K562 (cell line): ENCODE measurements around the gene LRRC8C. TPM values are rescaled to one million over a fixed set of nuclear protein-coding genes. Genes with fewer than 3 reads are reported as not detected.

Experiments
- ATAC-seq: fragments of 200-7000 bp; cut with Tn5 transposase; 3 replicates; pipeline ENCODE4 v1.9.1; 2020; ENCODE audit warnings: moderate library complexity
- BruUV-seq: library from RNA; stranded (reverse); fragments of 400-500 nt; replicated peaks from 2 replicates; lab custom pipeline; 2021; lab: Mats Ljungman, UMichigan
- CTCF ChIA-PET: fragments of 300-600 bp; formaldehyde crosslinking; extraction: SDS; loops from one replicate; lab custom pipeline; 2021; ENCODE audit warnings: low intra/inter-chr PET ratio; lab: Yijun Ruan, JAX
- POLR2A ChIA-PET: fragments of 300-600, 350-650 bp; sonication (Branson Sonifier 250); formaldehyde crosslinking; extraction: SDS; loops from one replicate; lab custom pipeline; 2021; ENCODE audit warnings: antibody characterized with exemption, inconsistent platforms; lab: Yijun Ruan, JAX
- DNase-seq, 4 experiments: peaks; one replicate each; pipeline versions ENCODE4 v3.0.0 to v3.0.0-alpha.2; 2011 to 2018; ENCODE audit warnings: low spot score in 3 of 4, mixed read lengths in 3 of 4; ENCODE audit errors: extremely low read depth in 1 of 4
- FAIRE-seq: peaks from 2 replicates; lab custom pipeline; 2011; peaks lifted over from hg19 to GRCh38; lab: Jason Lieb, UNC
- H2AFZ ChIP-seq: 2 replicates; pipeline ENCODE4 v1.6.0; 2011; ENCODE audit warnings: low read depth, low read length, control low read depth, inconsistent platforms
- H3K27ac ChIP-seq: fragments of 200-600 bp; 3 replicates; pipeline ENCODE4 v1.8.0; 2011; ENCODE audit warnings: low read depth, mild to moderate bottlenecking, control low read depth, inconsistent platforms, low read length, moderate library complexity, mixed read lengths; ENCODE audit errors: extremely low read depth
- H3K27me3 ChIP-seq, 2 experiments: fragments of 300-600 bp in 1 of 2; 2 replicates in 1 of 2; 3 replicates in 1 of 2; pipeline versions ENCODE4 v1.6.0 to v1.8.0; 2011; ENCODE audit warnings: inconsistent platforms in 2 of 2, low read length in 2 of 2, mild to moderate bottlenecking in 1 of 2, mixed read lengths in 1 of 2, moderate library complexity in 1 of 2; ENCODE audit not compliant: control insufficient read depth in 2 of 2, insufficient read depth in 2 of 2
- H3K36me3 ChIP-seq: fragments of 300-600 bp; 3 replicates; pipeline ENCODE4 v1.8.0; 2011; ENCODE audit warnings: mild to moderate bottlenecking, low read length, inconsistent platforms; ENCODE audit not compliant: control insufficient read depth, insufficient read depth
- H3K4me1 ChIP-seq, 2 experiments: fragments of 200-600 bp in 1 of 2; replicated peaks in 1 of 2; 2 replicates in 1 of 2; 3 replicates in 1 of 2; pipeline versions ENCODE4 v1.5.1 to v1.8.0; 2011; ENCODE audit warnings: inconsistent platforms in 2 of 2, low read length in 2 of 2, mild to moderate bottlenecking in 1 of 2, mixed read lengths in 1 of 2, moderate library complexity in 1 of 2; ENCODE audit not compliant: control insufficient read depth in 2 of 2, insufficient read depth in 2 of 2
- H3K4me2 ChIP-seq: 2 replicates; pipeline ENCODE4 v1.6.1; 2011; ENCODE audit warnings: low read length, control low read depth, inconsistent platforms, mixed read lengths; ENCODE audit not compliant: insufficient read depth
- H3K4me3 ChIP-seq: fragments of 200-600 bp; sonication (generic), shearing (Covaris generic); 2 replicates; pipeline ENCODE4 v1.5.1; 2016; ENCODE audit warnings: control low read depth, inconsistent platforms
- H3K79me2 ChIP-seq: fragments of 200-600 bp; 3 replicates; pipeline ENCODE4 v1.8.0; 2011; ENCODE audit warnings: low read length, inconsistent platforms; ENCODE audit not compliant: control insufficient read depth, insufficient read depth
- H3K9ac ChIP-seq, 2 experiments: 2 replicates each; pipeline versions ENCODE4 v1.6.0 to v1.6.1; 2011; ENCODE audit warnings: low read depth in 2 of 2, low read length in 2 of 2, control low read depth in 1 of 2, inconsistent platforms in 1 of 2, mild to moderate bottlenecking in 1 of 2, mixed read lengths in 1 of 2; ENCODE audit not compliant: insufficient read depth in 1 of 2
- H3K9me1 ChIP-seq: one replicate; pipeline ENCODE4 v1.6.0; 2011; ENCODE audit warnings: inconsistent platforms, mild to moderate bottlenecking, low read length, moderate library complexity; ENCODE audit not compliant: control insufficient read depth, insufficient read depth
- H3K9me3 ChIP-seq: replicated peaks from 2 replicates; pipeline ENCODE4 v1.5.1; 2011; ENCODE audit warnings: low read depth, low read length, inconsistent platforms; ENCODE audit not compliant: control insufficient read depth, insufficient read depth
- H4K20me1 ChIP-seq: replicated peaks from 2 replicates; pipeline ENCODE4 v1.6.1; 2011; ENCODE audit warnings: low read length, inconsistent platforms, mixed read lengths; ENCODE audit not compliant: control insufficient read depth, insufficient read depth
- ESRRA ChIP-seq: fragments of 450-650 bp; IDR thresholded peaks from 2 replicates; pipeline ENCODE4 v1.6.1; 2014; ENCODE audit warnings: low read depth, mild to moderate bottlenecking, moderate library complexity, borderline replicate concordance
- HLTF ChIP-seq: fragments of 450-650 bp; IDR thresholded peaks from 2 replicates; pipeline ENCODE4 v1.6.1; 2016
- KHSRP ChIP-seq: fragments of 450-650 bp; IDR thresholded peaks from 2 replicates; pipeline ENCODE4 v1.6.1; 2017
- KLF16 ChIP-seq: IDR thresholded peaks from 2 replicates; pipeline ENCODE4 v1.6.1; 2016; ENCODE audit warnings: antibody characterized with exemption
- MCM2 ChIP-seq: fragments of 450-650 bp; IDR thresholded peaks from 2 replicates; pipeline ENCODE4 v1.6.1; 2017; ENCODE audit warnings: low read depth, mild to moderate bottlenecking
- MCM5 ChIP-seq: fragments of 450-650 bp; IDR thresholded peaks from 2 replicates; pipeline ENCODE4 v1.6.1; 2016; ENCODE audit warnings: low read depth
- MEF2A ChIP-seq: IDR thresholded peaks from 2 replicates; pipeline ENCODE4 v1.6.1; 2011; ENCODE audit warnings: low read depth, mild to moderate bottlenecking, low read length, moderate library complexity; ENCODE audit not compliant: control insufficient read depth
- NCOA6 ChIP-seq: fragments of 450-650 bp; IDR thresholded peaks from 2 replicates; pipeline ENCODE4 v1.6.1; 2017; ENCODE audit warnings: mild to moderate bottlenecking
- NFE2L1 ChIP-seq: fragments of 450-650 bp; IDR thresholded peaks from 2 replicates; pipeline ENCODE4 v1.6.1; 2016; ENCODE audit warnings: missing genetic modification characterization, low read depth, mild to moderate bottlenecking, missing compliant biosample characterization, moderate library complexity, borderline replicate concordance
- SLC30A9 ChIP-seq: fragments of 250-450 bp; sonication (Bioruptor Pico); IDR thresholded peaks from 2 replicates; pipeline ENCODE4 v1.8.0; 2022; ENCODE audit warnings: mild to moderate bottlenecking, moderate library complexity
- SMAD4 ChIP-seq: fragments of 250-450 bp; sonication (Bioruptor Pico); conservative IDR thresholded peaks from 2 replicates; pipeline ENCODE4 v1.8.0; 2021; ENCODE audit warnings: inconsistent platforms, mild to moderate bottlenecking, moderate library complexity
- TAF15 ChIP-seq: fragments of 200-400 bp; formaldehyde crosslinking; IDR thresholded peaks from 2 replicates; pipeline ENCODE4 v1.6.1; 2017; ENCODE audit warnings: mild to moderate bottlenecking, low read depth, low read length, moderate library complexity
- ZEB2 ChIP-seq: fragments of 450-650 bp; IDR thresholded peaks from 2 replicates; pipeline ENCODE4 v1.6.1; 2016
- ZNF41 ChIP-seq: fragments of 250-450 bp; sonication (Bioruptor Pico); conservative IDR thresholded peaks from 2 replicates; pipeline ENCODE4 v1.4.0; 2020; ENCODE audit warnings: mild to moderate bottlenecking
- ZNF695 ChIP-seq: fragments of 450-650 bp; formaldehyde crosslinking; IDR thresholded peaks from 2 replicates; pipeline ENCODE4 v1.4.0; 2020; ENCODE audit warnings: mild to moderate bottlenecking, moderate library complexity
- WGBS: fragments of 100-300 bp; shearing (Covaris generic); methylation state at CpG from one replicate; pipeline ENCODE4 v1.1.6; 2016; ENCODE audit warnings: low coverage, mixed read lengths; ENCODE audit not compliant: insufficient coverage; ENCODE audit errors: missing lambda C conversion rate; 5-methylcytosine and 5-hydroxymethylcytosine counted together
- in situ Hi-C: fragments of 300-500 bp; cut with MboI; formaldehyde crosslinking; loops from 4 replicates; pipeline ENCODE4 v1.15.0; 2018; ENCODE audit warnings: inconsistent platforms, mixed read lengths
- intact Hi-C: fragments of 100-400 bp; cut with micrococcal nuclease; formaldehyde crosslinking; loops from 2 replicates; pipeline ENCODE4 v1.14.2; 2022
- polyA plus RNA-seq, 8 experiments: library from polyadenylated mRNA; depleted of rRNA in 4 of 8; stranded (reverse) in 5 of 8; unstranded in 3 of 8; fragments of >200 nt; fragmentation: Nextera tagmentation in 2 of 8; fragmentation: Illumina TruSeq in 1 of 8; extraction: Ambion mirVana in 2 of 8; extraction: Trizol in 1 of 8; gene quantifications; 2 replicates each; pipeline versions ENCODE4 v1.2.1 to v1.2.3, GENCODE V29; 2011 to 2014; ENCODE audit warnings: inconsistent platforms in 1 of 8, missing spikeins in 1 of 8
- total RNA-seq, 7 experiments: library from RNA; depleted of rRNA in 6 of 7; stranded (reverse); fragments of >200 nt in 6 of 7; fragmentation: Illumina TruSeq in 2 of 7; extraction: Trizol in 2 of 7; gene quantifications; 2 replicates each; pipeline versions ENCODE4 v1.2.1 to v1.2.3, GENCODE V29; 2011 to 2021; ENCODE audit warnings: low replicate concordance in 1 of 7
- TF ChIP-seq, protein P1 (sequence below): fragments of 250-450 bp; sonication (Bioruptor Pico); IDR thresholded peaks from 2 replicates; pipeline ENCODE4 v1.5.0; 2021; ENCODE audit warnings: mild to moderate bottlenecking, borderline replicate concordance

The LRRC8C gene
- total and polyA plus RNA-seq, 9 of the 15 experiments (the other 6 are each of a cell fraction or from before 2014, with no cell fraction given) = 1.00 to 12.5 (median 4.5) TPM

DNA sequence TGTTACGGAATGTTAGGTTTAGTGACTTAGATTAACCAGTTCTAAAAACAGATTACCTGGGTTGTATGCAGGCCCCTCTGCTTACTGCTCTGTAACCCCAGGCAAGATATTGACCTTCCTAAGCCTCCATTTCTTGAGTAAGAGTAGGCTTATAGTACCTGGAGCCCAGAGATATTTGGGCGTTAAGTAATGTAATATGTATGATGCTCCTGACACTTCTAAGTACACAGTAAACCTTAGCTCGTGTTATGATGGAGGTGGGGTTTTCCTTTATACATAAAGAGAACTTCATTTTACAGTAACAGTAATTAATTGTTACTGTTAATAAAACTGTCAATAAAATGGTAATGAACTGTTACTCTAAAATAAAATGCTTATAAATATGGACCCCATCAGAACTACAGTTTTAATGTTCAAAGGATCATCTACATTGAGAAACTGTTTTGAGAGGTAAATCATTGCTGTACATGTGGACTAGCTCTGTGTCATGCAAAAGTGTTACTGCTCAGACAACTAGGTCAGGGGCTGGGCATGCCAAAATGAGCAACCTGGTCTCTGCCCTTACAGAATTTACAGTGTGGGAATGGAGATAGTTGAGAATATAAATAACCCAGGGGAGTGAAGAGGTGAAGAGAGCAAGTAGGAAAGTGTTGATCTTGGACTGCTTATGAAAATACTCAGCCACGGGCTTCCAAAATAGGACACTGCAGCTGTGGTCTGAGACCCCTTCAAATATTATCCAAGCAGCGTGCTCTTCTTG, 26.6 kb downstream of the LRRC8C start:
- TF ChIP-seq ESRRA (no peak), NCOA6 (no peak), ZNF41 (CRISPR knock-in tag) (no peak), MCM2 (no peak), SLC30A9 (no peak), SMAD4 (CRISPR knock-in tag) (no peak), MEF2A (no peak), TAF15 (no peak), KLF16 (no peak), KHSRP (no peak), ZEB2 (no peak), HLTF (no peak), MCM5 (no peak), NFE2L1 (tag) (no peak), ZNF695 (CRISPR knock-in tag) (no peak)
- TF ChIP-seq, protein P1, sequence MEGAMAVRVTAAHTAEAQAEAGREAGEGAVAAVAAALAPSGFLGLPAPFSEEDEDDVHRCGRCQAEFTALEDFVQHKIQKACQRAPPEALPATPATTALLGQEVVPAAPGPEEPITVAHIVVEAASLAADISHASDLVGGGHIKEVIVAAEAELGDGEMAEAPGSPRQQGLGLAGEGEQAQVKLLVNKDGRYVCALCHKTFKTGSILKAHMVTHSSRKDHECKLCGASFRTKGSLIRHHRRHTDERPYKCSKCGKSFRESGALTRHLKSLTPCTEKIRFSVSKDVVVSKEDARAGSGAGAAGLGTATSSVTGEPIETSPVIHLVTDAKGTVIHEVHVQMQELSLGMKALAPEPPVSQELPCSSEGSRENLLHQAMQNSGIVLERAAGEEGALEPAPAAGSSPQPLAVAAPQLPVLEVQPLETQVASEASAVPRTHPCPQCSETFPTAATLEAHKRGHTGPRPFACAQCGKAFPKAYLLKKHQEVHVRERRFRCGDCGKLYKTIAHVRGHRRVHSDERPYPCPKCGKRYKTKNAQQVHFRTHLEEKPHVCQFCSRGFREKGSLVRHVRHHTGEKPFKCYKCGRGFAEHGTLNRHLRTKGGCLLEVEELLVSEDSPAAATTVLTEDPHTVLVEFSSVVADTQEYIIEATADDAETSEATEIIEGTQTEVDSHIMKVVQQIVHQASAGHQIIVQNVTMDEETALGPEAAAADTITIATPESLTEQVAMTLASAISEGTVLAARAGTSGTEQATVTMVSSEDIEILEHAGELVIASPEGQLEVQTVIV (CRISPR knock-in tag) = no peak
- no peaks in the 10 kb centered on the region for H3K27me3 ChIP-seq
- no peak for DNase-seq
- peak; percentile 48 for ATAC-seq
- H3K9ac ChIP-seq = no peak overlapping the region; a peak in 1 of 4 replicates
- no peak overlapping the region for H3K4me2 ChIP-seq
- intact Hi-C loops = no loop called here
- no peaks in the 10 kb centered on the region; the same call in 2 of the 3 replicates for H3K79me2 ChIP-seq
- CTCF ChIA-PET = no interaction called here
- H3K36me3 ChIP-seq = no peaks in the 10 kb centered on the region
- no peaks in the 10 kb centered on the region for H4K20me1 ChIP-seq
- no peak overlapping the region for H3K27ac ChIP-seq
- H3K9me1 ChIP-seq = no peaks in the 10 kb centered on the region
- no peak overlapping the region for H3K4me3 ChIP-seq
- BruUV-seq = no TSS peak
- H2AFZ ChIP-seq = no peak overlapping the region
- POLR2A ChIA-PET = interaction anchor here (1.0 to 1.1 kb wide), 2 partner anchors 8 to 15 kb away, joined by 4 read pairs; no protein-coding TSS in a partner anchor
- H3K9me3 ChIP-seq = no peaks in the 10 kb centered on the region
- H3K4me1 ChIP-seq = no peaks in the 10 kb centered on the region
- WGBS = 55% methylated on average over 5 of the region's 5 CpGs
- in situ Hi-C loops = no loop called here
- FAIRE-seq = no peak
